ENCODE measurements around the gene EI24.

GRCh38 chr11:125578783-125579182 is 9.5 kb downstream of the EI24 start:
- TF ChIP-seq, protein P1, sequence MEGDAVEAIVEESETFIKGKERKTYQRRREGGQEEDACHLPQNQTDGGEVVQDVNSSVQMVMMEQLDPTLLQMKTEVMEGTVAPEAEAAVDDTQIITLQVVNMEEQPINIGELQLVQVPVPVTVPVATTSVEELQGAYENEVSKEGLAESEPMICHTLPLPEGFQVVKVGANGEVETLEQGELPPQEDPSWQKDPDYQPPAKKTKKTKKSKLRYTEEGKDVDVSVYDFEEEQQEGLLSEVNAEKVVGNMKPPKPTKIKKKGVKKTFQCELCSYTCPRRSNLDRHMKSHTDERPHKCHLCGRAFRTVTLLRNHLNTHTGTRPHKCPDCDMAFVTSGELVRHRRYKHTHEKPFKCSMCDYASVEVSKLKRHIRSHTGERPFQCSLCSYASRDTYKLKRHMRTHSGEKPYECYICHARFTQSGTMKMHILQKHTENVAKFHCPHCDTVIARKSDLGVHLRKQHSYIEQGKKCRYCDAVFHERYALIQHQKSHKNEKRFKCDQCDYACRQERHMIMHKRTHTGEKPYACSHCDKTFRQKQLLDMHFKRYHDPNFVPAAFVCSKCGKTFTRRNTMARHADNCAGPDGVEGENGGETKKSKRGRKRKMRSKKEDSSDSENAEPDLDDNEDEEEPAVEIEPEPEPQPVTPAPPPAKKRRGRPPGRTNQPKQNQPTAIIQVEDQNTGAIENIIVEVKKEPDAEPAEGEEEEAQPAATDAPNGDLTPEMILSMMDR (IDR thresholded peaks at IDR 0.05 in 4 of 5, conservative IDR thresholded peaks at IDR 0.05 in 1 of 5): no peak
- TF ChIP-seq POLR2A (IDR thresholded peaks at IDR 0.05): no peak
